Measurements from ENCODE around the gene CISH.

The CISH gene, protein sequence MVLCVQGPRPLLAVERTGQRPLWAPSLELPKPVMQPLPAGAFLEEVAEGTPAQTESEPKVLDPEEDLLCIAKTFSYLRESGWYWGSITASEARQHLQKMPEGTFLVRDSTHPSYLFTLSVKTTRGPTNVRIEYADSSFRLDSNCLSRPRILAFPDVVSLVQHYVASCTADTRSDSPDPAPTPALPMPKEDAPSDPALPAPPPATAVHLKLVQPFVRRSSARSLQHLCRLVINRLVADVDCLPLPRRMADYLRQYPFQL
- total RNA-seq: 19.4 to 62.4 (median 40.5) reads per million in 4 donors

DNA sequence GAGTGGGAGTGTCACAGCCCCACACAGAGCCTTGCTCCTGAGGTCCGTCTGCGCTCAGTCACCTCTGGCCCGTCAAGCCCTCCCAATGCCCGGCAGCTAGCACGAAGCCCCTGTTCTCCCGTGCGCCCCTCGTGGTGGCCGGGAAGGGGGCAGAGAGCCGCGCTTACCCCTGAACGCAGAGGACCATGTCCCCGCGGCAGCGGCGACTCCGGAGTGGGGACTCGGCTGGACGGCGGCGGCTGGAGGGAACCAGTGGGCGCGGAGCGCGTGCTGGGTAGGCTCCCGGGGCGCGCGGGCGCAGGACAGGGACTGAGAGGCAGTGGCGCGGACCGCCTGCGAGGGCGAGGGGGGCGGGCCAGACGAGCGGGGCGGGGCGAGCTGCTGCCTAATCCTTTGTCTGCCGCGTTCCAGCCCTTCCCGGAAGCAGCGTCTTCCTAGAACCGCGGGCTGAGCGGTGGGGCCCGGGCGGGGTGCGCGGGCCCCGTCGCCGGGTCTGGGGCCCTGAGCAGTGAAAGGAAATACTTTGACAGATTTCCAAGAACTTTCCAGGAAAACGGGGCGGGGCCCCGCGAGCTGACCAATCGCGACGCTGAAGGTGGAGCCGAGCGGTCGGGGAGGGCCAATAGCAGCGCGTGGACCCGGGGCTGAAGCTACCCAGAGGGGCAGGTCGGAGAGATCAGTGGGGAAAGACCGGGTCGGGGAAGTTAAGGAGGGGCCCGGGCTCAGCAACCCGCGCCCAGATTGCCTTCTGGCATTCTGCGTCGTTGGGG is at the start of gene CISH:
Gene CISH, minus strand, starts transcription at position 311 of the 770 bp plus-strand sequence. Its CDS starts 124 bp downstream, at position 187.
- DNase-seq: peak; percentile 87 to 100 (median 91)

- no peak for DNase-seq
Observed at GRCh38 chr3:50660386-50660785, 48.8 kb upstream of the CISH start.

DNA sequence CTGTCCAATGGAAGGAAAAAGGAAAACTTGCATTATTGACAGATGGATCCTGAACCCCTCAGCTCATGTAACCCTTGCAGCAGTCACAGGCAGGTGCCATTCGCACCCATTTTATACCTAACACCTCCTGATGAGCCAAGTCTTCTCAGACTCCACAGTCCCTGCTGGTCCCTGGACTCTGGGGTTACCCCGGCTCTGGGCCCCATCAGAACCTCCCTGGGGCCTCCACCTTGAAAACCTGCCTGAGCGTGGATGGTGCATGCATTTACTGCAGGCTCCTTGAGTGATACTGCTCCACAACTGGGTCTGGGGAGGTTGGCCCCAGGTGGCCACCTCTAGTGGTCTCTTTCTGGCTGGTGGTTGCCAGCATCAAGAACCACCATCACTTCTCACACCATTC is 47.3 kb upstream of the CISH start:
- DNase-seq: no peak

DNA sequence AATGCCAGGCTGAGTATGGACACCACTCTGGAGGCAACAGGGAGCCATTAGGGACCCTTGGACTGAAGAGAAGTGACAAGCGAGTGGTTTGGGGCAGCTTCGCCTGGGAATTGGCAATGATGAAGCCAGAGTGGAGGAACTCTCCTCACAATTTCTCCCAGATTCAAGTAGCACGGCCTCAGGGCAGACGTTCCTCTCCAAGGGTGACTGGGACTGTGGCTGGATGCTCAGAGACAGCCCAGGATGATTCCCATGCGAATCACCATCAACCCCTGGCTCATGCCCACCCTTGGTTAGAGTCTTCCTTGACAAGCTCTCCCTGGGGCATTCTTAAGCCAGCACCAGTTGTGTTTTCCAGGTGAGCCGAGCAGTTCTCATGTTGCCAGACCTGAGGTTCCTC is 46.8 kb upstream of the CISH start:
- no peak for DNase-seq

DNA sequence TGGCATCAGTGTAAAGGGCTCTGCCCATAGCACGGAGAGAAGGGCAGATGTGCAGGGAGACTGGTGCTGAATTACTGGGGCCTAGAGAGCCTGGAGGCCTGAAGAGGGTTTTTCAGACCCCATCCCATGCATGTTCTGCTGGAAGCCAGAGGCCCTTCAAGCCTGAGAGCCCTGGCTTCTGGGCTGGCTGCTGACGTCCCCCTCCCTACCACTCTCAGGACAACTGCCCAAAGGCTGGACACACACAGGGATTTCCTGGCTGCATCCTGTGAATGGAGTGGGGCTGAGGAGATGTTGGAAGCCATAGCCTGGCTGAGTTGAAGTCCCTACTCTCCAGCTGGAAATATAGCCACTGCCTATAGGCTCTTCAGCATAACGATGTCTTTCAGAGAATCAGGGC is 46.2 kb upstream of the CISH start:
- DNase-seq: no peak

- DNase-seq: no peak
Observed at GRCh38 chr3:50657407-50657806, 45.8 kb upstream of the CISH start.

- no peak for DNase-seq
Observed at GRCh38 chr3:50656417-50657195, 45.0 kb upstream of the CISH start.

GRCh38 chr3:50655009-50655830 is 43.6 kb upstream of the CISH start:
- no peak for DNase-seq

- no peak for DNase-seq
Observed at GRCh38 chr3:50653937-50654595, 42.5 kb upstream of the CISH start.

DNA sequence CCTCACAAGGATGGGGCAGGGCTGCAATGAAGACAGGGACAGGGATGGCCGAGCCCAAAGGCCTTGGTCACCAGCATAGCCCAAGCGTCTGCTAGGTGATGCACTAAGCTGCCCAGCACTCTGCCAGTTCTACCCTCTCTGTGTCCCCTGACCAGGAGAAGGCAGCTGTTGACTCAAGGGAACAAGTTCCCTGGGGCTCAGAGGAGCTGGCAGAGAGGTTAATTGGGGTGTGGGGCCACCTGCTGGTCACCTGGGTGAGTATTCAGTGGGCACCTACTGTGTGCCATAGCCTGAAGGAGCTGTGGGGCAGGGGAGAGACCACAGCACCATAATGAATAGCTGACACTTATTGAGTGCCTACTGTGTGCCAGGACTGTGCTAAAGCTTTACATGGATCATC is 41.1 kb upstream of the CISH start:
- DNase-seq: peak; percentile 19 to 54 (median 35)

DNA sequence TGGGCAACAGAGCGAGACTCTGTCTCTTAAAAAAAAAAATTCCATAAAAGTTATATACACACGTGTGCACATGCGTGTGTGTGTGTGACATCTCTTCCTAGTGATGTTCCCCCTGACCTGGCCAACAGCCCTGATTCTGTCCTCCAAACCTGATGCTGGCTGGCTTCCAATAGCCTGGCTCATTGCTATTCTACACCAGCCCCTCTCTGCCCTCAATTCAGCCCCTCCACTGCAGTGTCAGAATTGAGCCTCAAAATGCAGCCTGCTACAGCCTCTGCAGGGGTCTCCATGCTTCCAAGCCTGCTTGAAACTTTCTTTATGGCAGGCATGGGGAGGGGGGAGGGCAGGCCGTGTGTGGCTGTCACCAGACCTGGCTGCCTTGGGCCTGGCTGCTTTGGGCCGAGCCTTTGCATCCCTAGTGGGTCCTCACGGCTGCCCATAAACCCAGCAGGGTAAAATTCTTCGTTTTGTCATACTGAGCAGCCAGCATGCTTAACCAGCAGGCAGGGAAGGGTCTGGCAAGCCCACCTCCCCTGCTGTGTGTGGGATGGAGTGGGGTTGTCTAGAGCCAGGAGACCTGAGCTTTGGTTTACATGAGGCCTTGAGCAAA is 40.5 kb upstream of the CISH start:
- DNase-seq: no peak

GRCh38 chr3:50651445-50651844 is 39.9 kb upstream of the CISH start:
- no peak for DNase-seq

DNA sequence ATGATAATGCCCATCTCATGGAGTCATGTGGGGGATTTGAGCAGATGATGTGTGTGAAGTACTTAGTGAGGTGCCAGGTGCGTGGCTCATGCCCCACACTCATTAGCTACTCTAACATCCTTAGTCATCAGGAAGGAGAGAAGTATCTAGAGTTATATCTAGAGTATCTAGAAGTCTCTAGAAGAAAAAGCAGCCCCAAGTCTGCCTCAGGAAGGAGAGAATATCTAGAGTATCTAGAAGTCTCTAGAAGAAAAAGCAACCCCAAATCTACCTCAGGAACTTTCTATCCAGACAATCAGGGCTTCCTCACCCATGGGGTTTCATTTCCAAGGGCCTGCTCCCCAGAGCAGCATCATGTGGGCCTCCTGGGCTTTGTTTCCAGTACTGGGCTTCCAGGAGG is 38.4 kb upstream of the CISH start:
- no peak for DNase-seq

- no peak for DNase-seq
Observed at GRCh38 chr3:50649451-50649931, 37.9 kb upstream of the CISH start.

DNA sequence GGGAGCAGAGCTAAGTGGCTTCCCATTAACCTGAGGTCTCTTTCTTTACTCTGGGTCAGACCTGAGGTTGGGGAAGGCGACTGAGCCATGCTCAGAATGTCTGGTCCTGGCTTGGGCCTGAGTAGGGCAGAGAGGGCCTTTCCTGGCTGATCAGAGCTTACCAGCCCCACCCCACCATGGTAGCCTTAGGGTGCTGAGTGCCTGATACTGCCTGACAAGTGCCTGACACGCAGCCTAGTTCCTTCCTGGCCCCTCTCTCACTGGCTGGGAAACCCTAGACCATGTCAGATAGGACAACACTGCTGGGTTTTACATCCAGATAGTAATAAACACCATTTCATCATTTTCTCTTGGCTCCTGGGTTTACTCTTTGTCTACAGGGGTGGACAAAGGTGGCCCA is 37.4 kb upstream of the CISH start:
- no peak for DNase-seq

DNA sequence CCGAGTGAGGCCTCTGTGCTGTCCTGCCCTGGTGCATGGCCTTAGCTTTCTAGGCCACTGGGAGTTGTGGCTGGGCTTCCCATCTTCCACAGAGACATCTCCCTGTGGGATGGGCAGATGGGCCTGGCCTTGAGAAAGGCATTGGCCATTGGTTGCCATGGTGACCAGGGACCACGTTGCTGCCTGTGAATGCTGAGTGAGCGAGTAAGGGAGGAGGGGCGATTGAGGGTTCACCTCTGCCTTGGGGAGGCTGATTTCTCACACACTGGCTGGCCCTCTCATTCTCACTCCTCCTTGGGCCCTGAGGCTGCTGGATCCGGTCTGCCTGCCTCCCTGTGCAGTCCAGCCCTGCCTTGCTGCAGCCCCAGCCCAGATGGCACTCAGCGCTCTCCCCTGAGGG is 36.7 kb upstream of the CISH start:
- DNase-seq: no peak

- no peak for DNase-seq
Observed at GRCh38 chr3:50645378-50645777, 33.8 kb upstream of the CISH start.

GRCh38 chr3:50644561-50644960 is 33.0 kb upstream of the CISH start:
- no peak for DNase-seq

DNA sequence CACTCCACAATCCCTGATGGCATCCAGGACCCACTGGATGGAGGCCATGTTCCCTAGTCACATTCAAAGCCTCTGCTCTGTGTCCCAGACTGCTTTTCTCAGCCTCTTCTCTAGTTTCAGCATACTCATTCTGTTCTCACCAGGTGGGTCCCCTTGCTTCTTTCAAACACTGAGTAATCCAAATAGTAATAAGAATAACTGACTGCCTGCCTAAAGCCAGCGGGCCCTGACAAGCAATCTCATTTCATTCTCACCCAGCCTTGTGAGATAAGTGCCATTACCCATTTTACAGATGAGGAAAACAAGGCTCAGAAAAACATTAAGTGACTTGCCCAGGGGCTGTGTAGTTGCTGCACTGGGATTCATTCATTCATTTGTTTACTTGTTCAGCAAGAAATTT is 30.8 kb upstream of the CISH start:
- DNase-seq: no peak

DNA sequence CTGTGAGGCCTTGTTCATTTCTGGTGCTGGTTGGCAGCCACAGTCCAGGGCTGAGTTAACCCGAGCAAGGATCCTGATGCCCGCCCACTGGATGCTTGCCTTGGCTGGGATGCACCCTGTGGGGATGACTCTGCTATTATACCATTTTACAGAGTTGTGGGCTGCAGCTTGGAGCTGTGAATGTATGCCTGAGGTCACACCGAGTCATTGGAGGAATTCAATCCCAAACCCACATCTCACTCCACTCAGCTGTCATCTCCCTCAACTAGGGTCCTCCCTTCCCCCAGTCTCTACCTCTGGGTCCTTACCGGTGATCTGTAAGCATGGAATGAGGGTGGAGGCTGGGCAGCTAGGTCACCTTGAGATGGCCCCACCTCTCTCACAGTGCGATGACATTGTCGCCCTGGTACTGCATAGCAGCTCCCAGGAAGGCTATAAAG is 27.5 kb upstream of the CISH start:
- no peak for DNase-seq

GRCh38 chr3:50637945-50638344 is 26.4 kb upstream of the CISH start:
- no peak for DNase-seq
